Uterus (tissue), 2 donors: ENCODE measurements around the gene CDC123.

ENCODE experiments used
- POLR2A ChIP-seq, 2 donors: fragments of 450-650 bp; IDR thresholded peaks; one replicate each; pipeline ENCODE4 v1.6.1; 2016; ENCODE audit warnings: antibody characterized with exemption in 2 of 2, mild to moderate bottlenecking in 1 of 2, moderate library complexity in 1 of 2
- TF ChIP-seq, protein P1 (sequence below), 4 experiments: fragments of 200-600 bp in 2 of 4; fragments of 450-650 bp in 2 of 4; sonication (generic) in 2 of 4; IDR thresholded peaks; one replicate each; pipeline ENCODE4 v1.5.1; 2016 to 2019; ENCODE audit warnings: antibody characterized with exemption in 4 of 4, mild to moderate bottlenecking in 2 of 4, moderate library complexity in 1 of 4

DNA sequence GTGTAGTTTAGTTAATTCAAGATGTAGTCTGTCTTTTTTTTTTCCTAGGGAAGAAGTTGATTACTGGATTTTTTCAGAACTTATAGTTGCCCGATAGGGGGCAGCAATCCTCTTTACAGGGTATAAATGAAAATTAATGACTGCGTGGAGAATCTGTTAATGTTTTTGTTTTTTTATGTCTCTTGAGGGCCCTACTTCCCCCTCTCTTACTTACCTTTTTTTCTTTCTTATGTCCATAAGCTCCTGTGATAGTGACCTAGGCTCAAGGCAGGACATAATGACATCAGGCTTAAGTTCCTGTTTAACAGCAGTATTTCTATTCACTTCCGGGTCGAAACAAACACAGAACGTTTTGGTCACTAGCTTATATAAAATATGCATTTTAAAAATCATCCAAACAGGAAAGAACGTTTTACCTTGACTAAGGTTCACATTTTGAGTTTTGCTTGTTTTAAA, 18.8 kb downstream of the CDC123 start:
- TF ChIP-seq, protein P1, sequence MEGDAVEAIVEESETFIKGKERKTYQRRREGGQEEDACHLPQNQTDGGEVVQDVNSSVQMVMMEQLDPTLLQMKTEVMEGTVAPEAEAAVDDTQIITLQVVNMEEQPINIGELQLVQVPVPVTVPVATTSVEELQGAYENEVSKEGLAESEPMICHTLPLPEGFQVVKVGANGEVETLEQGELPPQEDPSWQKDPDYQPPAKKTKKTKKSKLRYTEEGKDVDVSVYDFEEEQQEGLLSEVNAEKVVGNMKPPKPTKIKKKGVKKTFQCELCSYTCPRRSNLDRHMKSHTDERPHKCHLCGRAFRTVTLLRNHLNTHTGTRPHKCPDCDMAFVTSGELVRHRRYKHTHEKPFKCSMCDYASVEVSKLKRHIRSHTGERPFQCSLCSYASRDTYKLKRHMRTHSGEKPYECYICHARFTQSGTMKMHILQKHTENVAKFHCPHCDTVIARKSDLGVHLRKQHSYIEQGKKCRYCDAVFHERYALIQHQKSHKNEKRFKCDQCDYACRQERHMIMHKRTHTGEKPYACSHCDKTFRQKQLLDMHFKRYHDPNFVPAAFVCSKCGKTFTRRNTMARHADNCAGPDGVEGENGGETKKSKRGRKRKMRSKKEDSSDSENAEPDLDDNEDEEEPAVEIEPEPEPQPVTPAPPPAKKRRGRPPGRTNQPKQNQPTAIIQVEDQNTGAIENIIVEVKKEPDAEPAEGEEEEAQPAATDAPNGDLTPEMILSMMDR (IDR thresholded peaks at IDR 0.05): peak; percentile 42 to 51 (median 46)
- TF ChIP-seq POLR2A (IDR thresholded peaks at IDR 0.05): no peak
